HCT116 (cell line): ENCODE data around the gene SLC9A2. TPM values are rescaled to one million over a fixed set of nuclear protein-coding genes. Genes with fewer than 3 reads are reported as not detected.

ENCODE experiments used
- ATAC-seq: fragments of 200-7000 bp; cut with Tn5 transposase; 2 replicates; pipeline ENCODE4 v1.9.1; 2020; ENCODE audit warnings: mild to moderate bottlenecking, moderate library complexity
- BruUV-seq: library from RNA; stranded (reverse); fragments of 400-500 nt; replicated peaks from 2 replicates; lab custom pipeline; 2021; lab: Mats Ljungman, UMichigan
- CTCF ChIA-PET: fragments of 300-600 bp; sonication (Branson Sonifier 250); formaldehyde crosslinking; loops from one replicate; lab custom pipeline; 2021; ENCODE audit warnings: antibody characterized with exemption; lab: Charles Lee
- POLR2A ChIA-PET: fragments of 300-600, 350-600 bp; sonication (Branson Sonifier 250); formaldehyde crosslinking; loops from one replicate; lab custom pipeline; 2021; ENCODE audit warnings: antibody characterized with exemption; lab: Charles Lee
- RAD21 ChIA-PET, 2 experiments: fragments of 300-600 bp; sonication (Branson Sonifier 250); formaldehyde crosslinking; loops; one replicate each; lab custom pipeline; 2023; ENCODE audit warnings: low total read pairs in 2 of 2; ENCODE audit not compliant: uncharacterized antibody in 2 of 2, unreplicated experiment in 2 of 2, low non-redundant PET in 1 of 2; lab: Charles Lee
- DNase-seq: peaks from one replicate; pipeline ENCODE4 v3.0.0-alpha.2; 2010; ENCODE audit warnings: low read depth, low spot score
- H2AFZ ChIP-seq: fragments of 200-600 bp; shearing (Covaris generic), sonication (generic); 2 replicates; pipeline ENCODE4 v1.6.1; 2017; ENCODE audit warnings: low read depth, mixed run types, mixed read lengths, antibody characterized with exemption, low read length; ENCODE audit not compliant: poor library complexity, severe bottlenecking
- H3K27ac ChIP-seq: 2 replicates; pipeline ENCODE4 v1.5.1; 2012; ENCODE audit warnings: low read depth, low read length
- H3K27me3 ChIP-seq: fragments of 200-600 bp; sonication (generic); 2 replicates; pipeline ENCODE4 v1.6.1; 2016; ENCODE audit warnings: mixed run types, low read length, mixed read lengths; ENCODE audit not compliant: insufficient read depth
- H3K36me3 ChIP-seq, 2 experiments: fragments of 200-500 bp in 1 of 2; fragments of 200-600 bp in 1 of 2; sonication (Bioruptor generic) in 1 of 2; sonication (generic) in 1 of 2; 2 replicates each; pipeline versions ENCODE4 v1.5.1 to v1.6.1; 2014 to 2016; ENCODE audit warnings: low read length in 2 of 2, inconsistent platforms in 1 of 2, mixed read lengths in 1 of 2, mixed run types in 1 of 2; ENCODE audit not compliant: insufficient read depth in 2 of 2, control insufficient read depth in 1 of 2
- H3K4me1 ChIP-seq, 2 experiments: fragments of 200-600 bp in 1 of 2; sonication (generic) in 1 of 2; 2 replicates each; pipeline versions ENCODE4 v1.5.1 to v1.6.1; 2012 to 2017; ENCODE audit warnings: low read length in 2 of 2, inconsistent platforms in 1 of 2, mild to moderate bottlenecking in 1 of 2, mixed read lengths in 1 of 2, mixed run types in 1 of 2, moderate library complexity in 1 of 2; ENCODE audit not compliant: insufficient read depth in 2 of 2, control insufficient read depth in 1 of 2
- H3K4me2 ChIP-seq: fragments of 200-600 bp; sonication (generic); 2 replicates; pipeline ENCODE4 v1.6.1; 2017; ENCODE audit warnings: mixed run types, low read length, mixed read lengths
- H3K4me3 ChIP-seq, 2 experiments: fragments of 200-600 bp in 1 of 2; sonication (generic) in 1 of 2; replicated peaks in 1 of 2; 2 replicates each; pipeline ENCODE4 v1.5.1; 2011 to 2016; ENCODE audit warnings: low read length in 2 of 2, control low read depth in 1 of 2, low read depth in 1 of 2, mild to moderate bottlenecking in 1 of 2, mixed read lengths in 1 of 2, mixed run types in 1 of 2
- H3K79me2 ChIP-seq: fragments of 200-600 bp; sonication (generic); 2 replicates; pipeline ENCODE4 v1.6.1; 2017; ENCODE audit warnings: mild to moderate bottlenecking, mixed run types, low read length, moderate library complexity, mixed read lengths; ENCODE audit not compliant: insufficient read depth
- H3K9ac ChIP-seq: fragments of 200-600 bp; sonication (generic); 2 replicates; pipeline ENCODE4 v1.6.1; 2016; ENCODE audit warnings: low read length, mixed read lengths
- H3K9me2 ChIP-seq: fragments of 200-600 bp; sonication (generic), shearing (Covaris generic); 2 replicates; pipeline ENCODE4 v1.6.1; 2017; ENCODE audit warnings: mixed run types, mild to moderate bottlenecking, moderate library complexity; ENCODE audit not compliant: insufficient read depth
- H3K9me3 ChIP-seq, 2 experiments: fragments of 200-500 bp in 1 of 2; fragments of 200-600 bp in 1 of 2; sonication (Bioruptor generic) in 1 of 2; sonication (generic) in 1 of 2; 2 replicates each; pipeline ENCODE4 v1.6.1; 2014 to 2017; ENCODE audit warnings: low read length in 2 of 2, mixed read lengths in 2 of 2, inconsistent platforms in 1 of 2, low read depth in 1 of 2, mild to moderate bottlenecking in 1 of 2, mixed run types in 1 of 2, moderate library complexity in 1 of 2; ENCODE audit not compliant: control insufficient read depth in 1 of 2, insufficient read depth in 1 of 2
- H4K20me1 ChIP-seq: fragments of 200-600 bp; sonication (generic), shearing (Covaris generic); 2 replicates; pipeline ENCODE4 v1.6.1; 2017; ENCODE audit warnings: mixed run types, mild to moderate bottlenecking, moderate library complexity; ENCODE audit not compliant: insufficient read depth
- CBX3 ChIP-seq: IDR thresholded peaks from 2 replicates; pipeline ENCODE4 v1.6.1; 2012; ENCODE audit warnings: low read depth
- EGR1 ChIP-seq: IDR thresholded peaks from 2 replicates; pipeline ENCODE4 v1.6.1; 2012; ENCODE audit warnings: low read depth
- ELF1 ChIP-seq: IDR thresholded peaks from 2 replicates; pipeline ENCODE4 v1.6.1; 2012; ENCODE audit warnings: low read depth, borderline replicate concordance
- JUND ChIP-seq: IDR thresholded peaks from 2 replicates; pipeline ENCODE4 v1.6.1; 2012
- POLR2A ChIP-seq: IDR thresholded peaks from 2 replicates; pipeline ENCODE4 v1.7.0; 2011; ENCODE audit warnings: borderline replicate concordance; ENCODE audit not compliant: insufficient read depth, insufficient read length; ENCODE audit errors: extremely low read depth
- RAD21 ChIP-seq: IDR thresholded peaks from 2 replicates; pipeline ENCODE4 v1.6.1; 2012; ENCODE audit warnings: low read depth, mild to moderate bottlenecking
- REST ChIP-seq: IDR thresholded peaks from 2 replicates; pipeline ENCODE4 v1.6.1; 2012; ENCODE audit warnings: low read depth
- SIN3A ChIP-seq: IDR thresholded peaks from 2 replicates; pipeline ENCODE4 v1.6.1; 2012; ENCODE audit warnings: low read depth
- SP1 ChIP-seq: IDR thresholded peaks from 2 replicates; pipeline ENCODE4 v1.6.1; 2012; ENCODE audit warnings: low read depth
- SRF ChIP-seq: IDR thresholded peaks from 2 replicates; pipeline ENCODE4 v1.6.1; 2012; ENCODE audit warnings: low read depth
- YY1 ChIP-seq: IDR thresholded peaks from 2 replicates; pipeline ENCODE4 v1.6.1; 2011; ENCODE audit warnings: low read length, low read depth, moderate library complexity, mild to moderate bottlenecking; ENCODE audit not compliant: insufficient replicate concordance; ENCODE audit errors: extremely low read depth
- ZFX ChIP-seq: fragments of 450-650 bp; IDR thresholded peaks from 2 replicates; pipeline ENCODE4 v1.6.1; 2017
- intact Hi-C: fragments of 100-400 bp; cut with micrococcal nuclease; formaldehyde crosslinking; loops from 2 replicates; pipeline ENCODE4 v1.10.0; 2022
- total RNA-seq: library from RNA; stranded (reverse); gene quantifications from one replicate; pipeline ENCODE4 v1.2.1, GENCODE V29; 2021; ENCODE audit not compliant: unreplicated experiment
- TF ChIP-seq, protein P1 (sequence below): IDR thresholded peaks from 2 replicates; pipeline ENCODE4 v1.6.1; 2012
- TF ChIP-seq, protein P2 (sequence below), 3 experiments: fragments of 200-600 bp in 1 of 3; sonication (generic) in 1 of 3; IDR thresholded peaks in 2 of 3; conservative IDR thresholded peaks in 1 of 3; 2 replicates each; pipeline ENCODE4 v1.5.1; 2012 to 2017; ENCODE audit warnings: low read depth in 2 of 3, low read length in 2 of 3, antibody characterized with exemption in 1 of 3, borderline replicate concordance in 1 of 3, control low read depth in 1 of 3, mild to moderate bottlenecking in 1 of 3, mixed read lengths in 1 of 3, mixed run types in 1 of 3, moderate library complexity in 1 of 3; ENCODE audit not compliant: insufficient read depth in 1 of 3
- TF ChIP-seq, protein P3 (sequence below): IDR thresholded peaks from 2 replicates; pipeline ENCODE4 v1.6.1; 2012

The SLC9A2 gene
- total RNA-seq, 1 experiment from 2014 or later, result 1.4 TPM

GRCh38 chr2:102667072-102667471 is 47.7 kb downstream of the SLC9A2 start:
- H3K4me2 ChIP-seq, result no peak overlapping the region
- no peak overlapping the region for H3K27ac ChIP-seq
- ChIA-PET RAD21 (no interaction called here), CTCF (interaction anchor here (0.9 kb wide), 1 partner anchor 36 kb away, joined by 3 read pairs; no protein-coding TSS in a partner anchor), POLR2A (no interaction called here)
- no peaks in the 10 kb centered on the region for H3K9me3 ChIP-seq
- H3K9me2 ChIP-seq, result no peaks in the 10 kb centered on the region
- peaks cover 4 to 22% of the 10 kb centered on the region in 2 experiments; a peak in 3 of 4 replicates for H3K4me1 ChIP-seq
- no peaks in the 10 kb centered on the region for H3K36me3 ChIP-seq
- intact Hi-C loops, result no loop called here
- ATAC-seq (no peak), DNase-seq (no peak)
- no peak overlapping the region for H2AFZ ChIP-seq
- no peaks in the 10 kb centered on the region for H3K27me3 ChIP-seq
- no peaks in the 10 kb centered on the region for H4K20me1 ChIP-seq
- no peak overlapping the region for H3K4me3 ChIP-seq
- H3K79me2 ChIP-seq, result no peaks in the 10 kb centered on the region
- H3K9ac ChIP-seq, result no peak overlapping the region
- TF ChIP-seq SIN3A (no peak), EGR1 (no peak), ELF1 (no peak), RAD21 (no peak), ZFX (no peak), YY1 (no peak), POLR2A (no peak), JUND (no peak), REST (no peak), SRF (no peak), SP1 (no peak), CBX3 (no peak)
- TF ChIP-seq, protein P1, sequence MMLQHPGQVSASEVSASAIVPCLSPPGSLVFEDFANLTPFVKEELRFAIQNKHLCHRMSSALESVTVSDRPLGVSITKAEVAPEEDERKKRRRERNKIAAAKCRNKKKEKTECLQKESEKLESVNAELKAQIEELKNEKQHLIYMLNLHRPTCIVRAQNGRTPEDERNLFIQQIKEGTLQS, result no peak
- TF ChIP-seq, protein P2, sequence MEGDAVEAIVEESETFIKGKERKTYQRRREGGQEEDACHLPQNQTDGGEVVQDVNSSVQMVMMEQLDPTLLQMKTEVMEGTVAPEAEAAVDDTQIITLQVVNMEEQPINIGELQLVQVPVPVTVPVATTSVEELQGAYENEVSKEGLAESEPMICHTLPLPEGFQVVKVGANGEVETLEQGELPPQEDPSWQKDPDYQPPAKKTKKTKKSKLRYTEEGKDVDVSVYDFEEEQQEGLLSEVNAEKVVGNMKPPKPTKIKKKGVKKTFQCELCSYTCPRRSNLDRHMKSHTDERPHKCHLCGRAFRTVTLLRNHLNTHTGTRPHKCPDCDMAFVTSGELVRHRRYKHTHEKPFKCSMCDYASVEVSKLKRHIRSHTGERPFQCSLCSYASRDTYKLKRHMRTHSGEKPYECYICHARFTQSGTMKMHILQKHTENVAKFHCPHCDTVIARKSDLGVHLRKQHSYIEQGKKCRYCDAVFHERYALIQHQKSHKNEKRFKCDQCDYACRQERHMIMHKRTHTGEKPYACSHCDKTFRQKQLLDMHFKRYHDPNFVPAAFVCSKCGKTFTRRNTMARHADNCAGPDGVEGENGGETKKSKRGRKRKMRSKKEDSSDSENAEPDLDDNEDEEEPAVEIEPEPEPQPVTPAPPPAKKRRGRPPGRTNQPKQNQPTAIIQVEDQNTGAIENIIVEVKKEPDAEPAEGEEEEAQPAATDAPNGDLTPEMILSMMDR (IDR thresholded peaks at IDR 0.05 in 2 of 3, conservative IDR thresholded peaks at IDR 0.05 in 1 of 3; ENCODE audit: borderline replicate concordance in 1 of 3, insufficient read depth in 1 of 3, low read depth in 2 of 3, low read length in 2 of 3), result no peak
- TF ChIP-seq, protein P3, sequence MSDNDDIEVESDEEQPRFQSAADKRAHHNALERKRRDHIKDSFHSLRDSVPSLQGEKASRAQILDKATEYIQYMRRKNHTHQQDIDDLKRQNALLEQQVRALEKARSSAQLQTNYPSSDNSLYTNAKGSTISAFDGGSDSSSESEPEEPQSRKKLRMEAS, result no peak
- BruUV-seq, result no TSS peak
